Hematopoietic multipotent progenitor cell treated with erythropoietin and hydrocortisone succinate and interleukin-3 and kit ligand, for 15 days (in vitro differentiated cells): ENCODE data around the gene BMPR1B.
"Not testable (repeated sequence)": the region's sequence is repeated elsewhere in the genome, so short reads cannot be mapped to it uniquely, and the experiment has no call there.

ENCODE experiments used
- DNase-seq: peaks from one replicate; pipeline ENCODE4 v3.0.0-alpha.2; 2015; ENCODE audit warnings: low spot score

The BMPR1B gene

DNA sequence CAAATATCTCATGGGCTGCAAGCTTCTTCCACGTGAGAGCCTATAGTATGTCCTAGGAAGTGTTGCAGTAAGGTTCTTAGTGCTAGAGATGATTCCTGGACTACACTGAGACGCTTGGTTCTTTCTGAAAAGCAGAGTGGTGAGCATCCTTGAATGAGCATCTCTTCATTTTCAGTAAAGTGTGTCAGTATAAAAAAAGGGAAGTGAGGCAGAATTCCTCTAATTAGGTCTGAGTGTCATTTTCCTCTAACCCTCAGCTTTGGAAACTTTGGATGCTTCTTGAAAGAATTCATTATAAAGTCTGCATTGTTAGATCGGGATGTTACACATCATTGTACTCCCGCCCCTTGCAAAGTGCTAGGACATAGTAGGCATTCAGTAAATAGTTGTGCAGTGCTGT lies 5.2 kb downstream of the BMPR1B start:
- DNase-seq: no peak

DNA sequence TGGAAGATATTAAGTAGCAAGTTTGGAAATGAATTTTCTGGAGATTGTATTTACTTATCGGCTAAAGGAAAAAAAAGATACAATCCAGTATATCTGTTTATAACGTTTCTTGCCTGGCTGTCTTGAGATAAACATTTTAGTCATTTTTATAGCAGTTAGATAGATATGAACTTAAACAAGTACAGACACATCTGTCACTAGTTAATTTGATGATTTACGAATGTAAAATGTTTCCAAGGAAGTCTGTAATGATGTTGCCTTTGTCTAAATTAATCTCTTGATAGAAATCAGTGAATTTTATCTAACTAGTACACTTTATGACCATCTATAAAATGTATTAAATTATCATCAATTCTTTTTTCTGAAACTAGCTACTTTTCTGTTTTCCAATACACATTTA lies 5.7 kb downstream of the BMPR1B start:
- DNase-seq: no peak

DNA sequence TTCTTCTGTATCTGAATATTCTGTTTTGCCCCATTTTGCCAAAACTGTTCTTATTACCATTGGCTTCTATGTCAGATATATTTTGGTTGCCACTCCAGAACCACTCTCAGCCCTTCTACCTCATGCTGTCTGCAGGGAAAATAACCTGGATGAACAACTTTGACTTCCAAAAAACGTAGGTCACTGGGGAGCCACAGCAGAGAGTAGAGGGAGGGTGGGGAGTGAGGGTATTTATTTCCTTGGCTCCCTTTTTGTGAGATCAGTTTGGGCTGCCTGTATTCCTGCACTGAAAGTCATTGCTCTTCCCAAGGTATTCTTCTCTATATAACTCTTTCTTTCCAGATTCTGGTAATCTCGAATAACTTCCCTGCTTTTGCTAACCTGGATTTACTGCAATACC lies 6.3 kb downstream of the BMPR1B start:
- no peak for DNase-seq

DNA sequence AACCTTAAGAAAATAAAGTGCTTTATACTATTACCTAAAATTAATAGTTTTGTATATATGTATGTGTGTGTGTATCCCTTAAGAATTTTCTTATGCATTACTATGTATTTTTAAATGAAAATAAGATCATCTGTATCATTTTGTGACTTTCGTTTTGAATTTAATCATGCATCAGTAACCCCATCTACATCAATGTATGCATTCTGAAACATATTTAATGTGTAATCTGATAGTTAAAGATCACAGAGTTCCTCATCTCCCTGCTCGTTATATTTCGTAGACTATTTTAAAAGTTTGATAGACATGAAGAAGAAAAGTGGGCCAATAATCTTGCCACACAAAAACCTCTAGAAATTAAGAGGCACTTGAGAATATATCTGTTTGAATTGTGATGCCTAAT lies 7.4 kb downstream of the BMPR1B start:
- no peak for DNase-seq

DNA sequence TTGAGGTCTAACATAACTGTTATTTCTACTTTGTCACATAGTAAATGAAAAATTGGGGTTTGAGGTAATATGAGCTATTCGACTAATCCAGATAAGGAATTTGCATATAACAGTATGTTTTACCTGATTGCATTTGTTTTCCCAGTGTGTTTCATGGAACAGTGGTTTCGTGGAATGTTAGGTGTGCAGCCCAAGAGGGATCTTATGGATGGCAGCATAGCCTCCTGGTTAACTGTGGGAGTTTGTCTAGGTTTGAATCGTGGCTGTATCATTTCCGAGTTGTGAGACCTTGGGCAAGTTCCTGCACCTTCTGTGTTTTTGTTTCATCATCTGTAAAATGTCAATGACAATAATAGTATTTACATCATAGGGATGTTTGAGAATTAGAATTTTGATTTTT lies 7.9 kb downstream of the BMPR1B start:
- DNase-seq: no peak

DNA sequence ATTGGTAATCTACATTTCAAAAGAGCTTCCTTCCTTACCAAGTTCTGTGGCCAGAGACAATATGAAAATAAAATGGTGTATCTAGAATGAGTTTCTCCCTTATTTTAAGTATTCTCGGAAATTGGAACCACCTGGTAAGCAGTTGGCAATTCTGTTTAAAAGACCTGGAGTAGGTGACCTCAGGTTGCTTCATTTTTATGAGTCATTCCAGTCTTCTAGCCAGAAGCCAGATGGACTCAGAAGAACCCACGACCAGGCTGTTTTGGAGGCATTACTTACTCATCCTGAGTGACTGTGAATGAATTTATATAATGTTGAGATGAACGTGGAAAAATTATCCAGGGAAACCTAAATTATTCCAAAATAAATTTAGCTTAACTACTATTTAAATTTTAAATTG lies 9.1 kb downstream of the BMPR1B start:
- DNase-seq: no peak

DNA sequence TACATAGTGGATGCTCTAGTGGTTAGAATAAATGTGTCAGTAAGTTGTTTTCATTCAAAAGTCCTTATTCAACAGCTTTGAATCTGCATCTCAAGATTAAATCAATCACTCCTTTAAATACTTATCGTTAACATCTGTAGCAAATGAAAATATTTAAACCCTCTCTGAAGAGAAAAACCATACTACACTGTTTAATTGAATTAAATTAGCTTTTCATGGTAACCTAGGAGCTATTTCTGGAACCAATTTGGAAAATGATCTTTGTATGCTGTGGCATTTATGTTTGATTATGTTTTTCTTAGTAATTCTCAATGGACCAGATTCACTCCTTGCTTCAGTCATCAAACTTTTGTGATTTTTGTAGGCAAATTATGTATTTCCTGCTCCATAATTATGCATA lies 9.7 kb downstream of the BMPR1B start:
- no peak for DNase-seq

DNA sequence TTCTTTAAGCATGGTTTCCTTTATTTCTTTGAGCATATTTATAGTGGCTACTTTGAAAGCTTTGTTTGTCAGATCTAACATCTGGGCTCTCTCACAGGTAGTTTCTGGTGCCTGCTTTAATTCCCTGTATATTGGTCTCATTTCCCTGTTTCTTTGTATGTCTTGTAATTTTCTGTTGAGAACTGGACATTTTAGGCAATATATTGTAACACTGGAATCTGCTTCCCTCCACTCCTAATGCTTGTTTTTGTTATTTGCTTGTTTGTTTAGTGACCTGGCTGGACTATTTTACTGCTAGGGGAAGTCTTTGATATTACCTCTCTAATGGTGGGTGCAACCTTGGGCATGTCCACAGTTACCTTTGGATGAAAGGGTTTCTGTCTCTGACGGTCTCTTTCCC lies 25.0 kb downstream of the BMPR1B start:
- no peak for DNase-seq

DNA sequence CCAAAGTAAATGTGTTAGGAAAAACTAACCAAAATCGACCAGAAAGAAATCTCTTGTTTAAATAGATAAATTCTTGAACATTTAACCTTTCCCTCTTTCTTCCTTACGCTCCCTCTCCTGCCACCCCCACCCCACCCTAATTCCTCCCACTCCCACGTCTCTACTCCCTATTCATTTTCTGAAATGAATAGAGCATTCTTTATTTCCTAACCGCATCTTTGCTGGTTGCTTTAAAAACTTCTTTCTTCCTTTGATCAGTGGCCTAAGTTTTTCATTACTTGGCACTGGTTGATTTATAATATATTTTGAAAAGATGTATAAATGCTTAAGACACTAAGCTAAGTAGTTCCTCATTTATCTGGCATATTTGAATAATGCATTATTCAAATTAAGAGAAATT lies 33.9 kb downstream of the BMPR1B start:
- DNase-seq: no peak

DNA sequence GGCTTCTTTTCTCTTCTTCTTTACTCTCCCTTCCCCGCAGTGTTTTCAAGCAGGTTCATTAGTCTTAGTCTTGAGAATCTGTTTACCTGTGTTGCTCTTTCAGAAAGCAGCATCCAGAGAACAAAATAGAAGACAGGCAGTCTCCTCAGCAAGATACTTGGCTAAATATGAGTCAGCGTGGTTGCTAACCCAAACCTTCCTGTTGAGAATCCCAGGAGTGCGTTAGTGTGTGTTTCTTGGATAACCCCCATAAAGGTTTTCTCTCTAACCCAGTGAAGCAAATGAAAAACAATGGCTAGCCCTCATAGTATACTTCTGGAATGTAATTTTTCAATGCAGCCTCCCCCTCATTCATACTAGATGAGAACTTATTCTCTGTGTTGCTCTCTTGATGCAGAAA lies 41.1 kb downstream of the BMPR1B start:
- no peak for DNase-seq

DNA sequence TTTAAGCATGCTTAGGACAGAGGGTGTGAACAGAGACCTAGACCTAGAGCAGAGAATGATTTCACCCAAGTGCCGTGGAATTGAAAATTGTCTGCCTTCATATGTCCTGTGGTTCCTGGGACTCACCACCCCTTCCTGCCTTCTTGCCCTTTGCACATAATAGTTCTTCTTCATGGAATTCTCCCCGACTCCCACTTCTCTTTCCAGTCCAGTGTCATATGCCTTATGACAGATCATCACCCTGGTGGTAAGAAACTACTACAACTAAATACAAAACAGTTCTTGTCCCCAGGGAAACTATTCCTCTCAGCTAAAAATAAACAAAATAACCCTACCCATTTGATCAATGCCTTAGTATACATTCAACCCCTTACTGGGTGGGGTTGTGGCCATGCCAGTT lies 43.3 kb downstream of the BMPR1B start:
- DNase-seq: no peak

DNA sequence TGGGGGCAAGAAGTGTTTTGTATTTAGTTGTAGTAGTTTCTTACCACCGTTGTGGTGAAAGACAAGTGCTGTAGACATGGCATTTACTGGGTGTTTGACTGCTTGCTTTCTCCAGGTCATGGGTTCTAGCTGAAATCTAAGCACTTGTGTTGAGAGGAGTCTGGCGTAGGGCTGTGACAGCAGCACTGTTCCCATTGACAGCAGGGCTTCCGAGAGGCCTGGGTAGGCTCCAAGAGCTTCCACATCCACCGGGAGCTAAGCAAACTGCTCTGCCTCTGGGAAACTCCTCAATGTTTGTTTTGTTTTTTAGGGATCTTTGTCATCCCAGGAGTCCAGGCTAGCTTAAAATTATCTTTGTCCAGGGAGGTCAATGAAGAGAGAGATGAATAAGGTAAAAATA lies 44.3 kb downstream of the BMPR1B start:
- DNase-seq: no peak

DNA sequence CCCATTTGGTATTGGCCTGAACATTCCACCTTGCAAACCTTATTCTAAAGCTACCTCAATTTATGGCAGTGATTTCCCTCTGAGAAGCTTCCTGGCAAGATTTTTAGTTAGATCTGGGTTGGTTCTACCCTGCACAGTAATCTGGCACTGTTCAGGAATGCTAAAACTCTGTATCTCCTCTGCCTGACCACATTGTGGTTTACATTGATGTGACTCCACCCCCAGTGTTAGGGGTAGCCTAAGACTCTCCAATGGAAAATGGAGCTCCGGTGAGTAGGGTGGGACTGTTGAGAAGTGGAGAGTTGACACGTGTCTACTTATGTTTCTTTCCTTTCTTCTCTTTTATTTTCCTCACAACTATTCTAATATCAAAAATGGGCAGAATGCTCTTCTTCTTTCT lies 45.4 kb downstream of the BMPR1B start:
- no peak for DNase-seq

DNA sequence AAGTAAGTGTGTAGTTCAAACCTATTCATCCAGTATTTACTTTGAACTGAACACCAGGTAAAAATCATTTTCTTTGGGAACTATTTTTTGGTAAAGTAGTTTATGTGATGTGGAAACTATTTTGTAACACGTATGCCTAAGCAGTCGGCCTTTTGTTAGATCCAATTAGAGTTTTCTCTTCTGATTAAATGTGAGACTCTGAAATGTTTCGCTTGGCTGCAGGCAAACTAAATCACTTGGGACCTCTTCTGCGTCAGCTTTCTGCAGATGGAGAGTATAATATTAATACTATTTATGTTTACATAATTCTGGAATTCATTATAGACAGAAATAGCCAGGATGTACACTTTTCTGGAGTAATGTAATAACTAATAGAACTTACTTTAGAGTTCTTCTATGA lies 46.9 kb downstream of the BMPR1B start:
- no peak for DNase-seq

DNA sequence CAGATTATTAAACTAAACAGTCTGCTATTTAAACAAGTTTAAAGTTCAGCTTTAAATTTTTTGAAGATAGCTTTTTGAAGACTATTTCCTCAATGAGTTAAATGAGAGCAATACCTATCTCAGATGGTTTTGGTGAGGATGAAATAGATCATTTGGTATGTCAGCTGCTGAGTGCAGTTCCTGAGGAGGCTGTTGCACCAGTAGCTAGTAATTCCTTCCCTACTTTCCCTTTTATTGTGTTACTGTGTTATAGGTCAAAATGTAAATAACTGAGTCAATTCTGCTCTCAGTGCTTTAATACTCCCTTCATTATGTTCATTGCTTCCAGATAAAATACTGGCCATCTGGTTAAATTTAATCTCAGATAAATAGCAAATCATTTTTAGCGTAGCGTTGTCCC lies 48.6 kb downstream of the BMPR1B start:
- no peak for DNase-seq

DNA sequence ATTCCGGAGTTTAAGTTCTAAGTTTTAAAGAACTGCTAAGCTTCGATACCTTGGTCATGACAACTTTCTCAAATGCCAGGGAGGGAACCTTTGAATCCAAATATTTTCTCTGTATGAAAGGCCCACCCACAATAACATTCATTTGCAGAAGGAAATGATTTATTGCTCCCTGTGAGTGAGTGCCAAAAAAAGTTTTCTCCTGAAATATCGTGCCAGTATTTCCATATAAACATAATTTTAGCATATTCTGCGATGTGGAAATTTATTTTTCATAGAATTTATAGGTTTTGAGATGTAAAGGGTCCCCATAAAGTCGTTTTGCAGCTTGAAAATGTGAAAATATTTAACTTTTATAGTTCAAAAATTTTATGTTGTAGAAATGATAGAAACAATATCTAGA lies 53.9 kb downstream of the BMPR1B start:
- DNase-seq: no peak

DNA sequence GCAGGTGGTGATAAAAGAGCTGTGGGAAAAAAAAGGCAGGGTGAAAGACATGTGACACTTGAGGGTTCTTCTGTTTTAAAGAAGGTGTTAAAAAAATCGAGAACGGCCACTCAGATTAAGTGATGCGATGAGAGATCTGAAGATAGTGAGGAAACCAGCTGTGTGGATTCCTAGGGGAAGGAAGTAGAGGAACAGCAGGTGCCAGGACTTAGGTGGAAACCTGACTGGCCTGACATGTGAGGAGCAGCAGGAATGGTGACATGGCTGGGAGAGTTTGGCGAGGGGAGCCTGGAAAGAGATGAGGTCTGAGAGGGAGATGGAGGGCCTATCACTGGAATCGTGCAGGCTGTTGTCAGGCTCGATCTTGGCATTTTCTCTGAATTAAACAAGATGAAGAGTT lies 55.5 kb downstream of the BMPR1B start:
- no peak for DNase-seq

DNA sequence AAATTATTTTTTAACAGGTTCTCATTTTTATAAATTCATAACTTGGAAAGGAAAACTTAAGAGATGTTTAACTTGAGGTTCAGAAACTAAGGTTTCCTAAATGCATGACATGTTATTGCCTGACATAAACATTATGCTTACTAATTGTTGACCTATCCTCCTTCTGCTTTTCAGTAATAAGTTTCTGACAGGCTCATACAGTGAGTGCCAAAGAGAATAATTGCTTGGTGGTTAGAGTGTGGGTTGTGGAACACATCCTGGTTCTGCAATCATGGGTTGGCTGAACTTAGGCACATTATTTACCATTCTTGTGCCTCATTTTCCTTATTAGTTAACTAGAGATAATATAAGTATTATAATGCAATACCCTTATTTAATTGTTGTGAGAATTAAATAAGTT lies 56.5 kb downstream of the BMPR1B start:
- DNase-seq: no peak

DNA sequence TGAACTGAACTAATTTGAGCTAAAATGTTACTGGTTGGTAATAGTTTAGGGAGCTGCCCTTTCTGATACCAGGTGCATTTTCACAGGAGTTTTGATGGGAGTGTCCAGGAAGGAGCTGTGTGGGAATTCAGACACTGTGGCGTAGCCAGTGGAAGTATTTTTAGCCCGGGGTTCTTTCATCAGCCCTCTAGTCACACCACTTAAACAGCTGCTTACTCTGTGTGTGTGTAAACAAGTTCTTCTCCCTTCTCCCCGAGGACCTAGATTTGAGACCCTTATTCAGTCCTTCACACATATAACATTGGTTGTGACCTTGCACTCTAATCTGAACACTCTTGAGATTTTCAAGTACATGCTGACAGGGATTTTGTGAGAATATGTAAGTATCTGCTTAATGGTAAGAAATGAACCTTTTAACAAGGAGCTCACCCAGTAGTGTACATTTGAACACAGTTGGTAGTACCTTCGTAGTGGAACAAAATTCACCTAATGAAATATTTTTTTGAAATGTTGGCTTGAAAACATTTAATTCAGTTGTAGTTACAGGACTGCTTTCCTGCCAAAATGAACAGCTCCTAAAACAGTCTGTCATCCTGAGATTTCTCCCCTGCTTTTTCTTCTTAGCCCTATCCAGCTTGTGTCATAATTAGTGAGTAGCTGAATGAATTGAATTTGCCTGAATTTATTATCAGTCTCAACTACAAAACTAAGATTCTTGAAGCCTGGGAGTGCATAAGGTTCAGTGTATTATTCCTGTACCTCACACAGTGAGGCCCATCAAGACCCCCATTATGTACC lies 61.8 kb downstream of the BMPR1B start:
- DNase-seq: no peak

DNA sequence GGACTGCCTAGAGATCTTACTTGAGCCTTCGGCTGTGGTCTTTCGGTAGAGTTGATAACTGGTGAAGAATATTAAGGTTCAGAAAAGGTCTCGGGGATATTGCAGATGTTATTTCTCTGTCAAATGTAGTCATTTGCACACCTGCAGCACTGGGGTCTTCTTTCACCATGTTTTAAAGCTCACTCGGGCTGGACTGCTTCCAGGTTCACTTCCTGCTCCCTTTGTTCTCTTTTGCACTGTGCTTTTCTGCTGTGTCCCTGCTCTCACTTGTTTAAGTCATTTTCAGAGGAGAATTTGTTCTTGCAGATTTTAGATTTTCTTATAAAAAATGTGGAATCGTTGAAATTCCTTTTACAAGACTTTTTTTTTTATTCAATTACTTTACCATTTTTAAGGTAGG lies 68.5 kb downstream of the BMPR1B start:
- no peak for DNase-seq

DNA sequence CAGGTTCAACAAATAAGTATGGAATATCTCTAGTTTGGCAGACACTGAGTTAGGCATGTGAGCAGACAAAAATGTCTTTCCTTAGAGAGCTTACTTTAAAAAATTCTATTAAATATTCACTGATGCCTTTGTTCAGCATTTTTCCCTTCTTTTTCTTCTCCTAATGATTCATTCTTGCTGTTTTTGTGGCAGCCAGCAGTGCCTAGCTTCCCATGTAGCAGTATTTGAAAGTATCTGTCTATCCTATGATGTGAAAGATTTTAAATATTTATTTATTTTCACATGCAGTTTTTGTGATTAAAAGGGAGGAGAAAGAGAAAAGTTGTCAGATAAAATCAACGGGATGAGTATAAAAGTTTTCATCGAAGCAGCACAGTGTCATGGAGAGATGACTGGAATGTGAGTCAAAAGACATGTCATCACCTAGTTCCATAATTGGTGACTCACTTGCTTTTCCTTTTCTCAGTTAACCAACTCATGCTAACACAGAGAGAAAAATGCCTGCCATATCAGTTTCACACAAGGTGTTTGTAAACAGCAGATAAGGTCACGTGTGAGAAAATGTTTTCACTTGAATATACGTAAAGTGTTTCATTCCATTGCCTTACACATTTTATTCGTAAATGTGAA lies 69.8 kb downstream of the BMPR1B start:
- no peak for DNase-seq

DNA sequence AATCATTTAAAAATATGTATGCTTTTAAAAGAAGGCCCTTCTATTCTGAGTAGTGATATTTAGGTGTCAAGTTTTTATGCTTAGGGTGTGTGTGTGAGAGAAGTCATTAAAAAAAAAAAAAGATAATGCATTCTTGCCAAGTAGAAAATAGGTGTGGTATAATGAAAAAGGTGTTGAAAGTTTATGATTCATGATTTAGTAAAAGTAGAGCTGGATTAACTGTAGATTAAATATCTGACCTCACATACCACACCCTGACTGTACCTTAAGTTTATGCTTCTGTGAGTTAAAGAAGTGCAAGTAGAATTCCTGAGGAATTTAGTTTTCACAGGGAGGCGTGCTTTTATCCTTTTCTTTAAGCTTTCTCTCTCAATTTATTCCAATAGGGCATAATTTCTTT lies 71.1 kb downstream of the BMPR1B start:
- DNase-seq: no peak

DNA sequence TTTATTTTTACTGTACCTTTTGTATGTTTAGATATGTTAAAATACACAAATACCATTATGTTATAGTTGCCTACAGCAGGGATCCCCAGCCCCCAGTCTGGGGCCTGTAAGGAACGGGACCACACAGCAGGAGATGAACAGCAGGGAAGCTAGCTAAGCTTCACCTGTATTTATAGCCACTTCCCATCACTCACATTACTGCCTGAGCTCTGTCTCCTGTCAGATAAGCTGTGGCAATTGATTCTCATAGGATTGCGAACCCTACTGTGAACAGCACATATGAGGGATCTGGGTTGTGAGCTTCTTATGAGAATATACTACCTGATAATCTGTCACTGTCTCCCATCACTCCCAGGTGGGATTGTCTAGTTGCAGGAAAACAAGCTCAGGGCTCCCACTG lies 73.9 kb downstream of the BMPR1B start:
- no peak for DNase-seq

DNA sequence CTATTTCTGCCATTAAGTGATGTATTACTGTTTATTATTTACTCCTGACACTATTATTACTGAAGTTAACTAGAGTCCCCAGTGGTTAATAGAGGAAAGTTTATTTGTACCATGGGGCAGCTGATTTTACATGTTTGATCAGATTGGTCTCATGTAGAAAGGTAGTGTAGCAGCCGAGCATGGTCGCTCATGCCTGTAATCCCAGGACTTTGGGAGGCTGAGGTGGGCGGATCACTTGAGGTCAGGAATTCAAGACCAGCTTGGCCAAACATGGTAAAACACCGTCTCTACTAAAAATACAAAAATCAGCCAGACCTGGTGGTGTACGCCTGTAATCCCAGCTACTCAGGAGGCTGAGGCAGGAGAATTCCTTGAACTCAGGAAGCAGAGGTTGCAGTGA lies 74.6 kb downstream of the BMPR1B start:
- DNase-seq: not testable (repeated sequence)
